HEK293 (cell line): ENCODE measurements around the gene PDIA5.

Source experiments
- CTCF ChIA-PET: fragments of 350-600 bp; formaldehyde crosslinking; extraction: SDS; loops from one replicate; lab custom pipeline; 2021; ENCODE audit warnings: antibody characterized with exemption; lab: Yijun Ruan, JAX
- POLR2A ChIA-PET: fragments of 300-600 bp; formaldehyde crosslinking; extraction: SDS; loops from one replicate; lab custom pipeline; 2020; ENCODE audit warnings: antibody characterized with exemption, inconsistent platforms; lab: Yijun Ruan, JAX
- H3K27ac ChIP-seq: fragments of 200-500 bp; sonication (Bioruptor generic); 2 replicates; pipeline ENCODE4 v1.5.1; 2014; ENCODE audit warnings: low read depth, low read length, control low read depth, inconsistent platforms; ENCODE audit errors: extremely low read depth
- H3K36me3 ChIP-seq, 2 experiments: fragments of 200-500 bp in 1 of 2; sonication (Bioruptor generic) in 1 of 2; 1 replicate in 1 of 2; 2 replicates in 1 of 2; pipeline ENCODE4 v1.5.1; 2014 to 2017; ENCODE audit warnings: inconsistent platforms in 2 of 2, low read length in 2 of 2; ENCODE audit not compliant: control insufficient read depth in 2 of 2, insufficient read depth in 1 of 2
- H3K4me1 ChIP-seq: fragments of 200-500 bp; sonication (Bioruptor generic); 2 replicates; pipeline ENCODE4 v1.5.1; 2014; ENCODE audit warnings: mild to moderate bottlenecking, low read length, inconsistent platforms; ENCODE audit not compliant: control insufficient read depth, insufficient read depth
- H3K4me3 ChIP-seq: 2 replicates; pipeline ENCODE4 v1.5.1; 2011; ENCODE audit warnings: low read depth, mild to moderate bottlenecking, control low read depth, low read length, moderate library complexity
- H3K9me3 ChIP-seq: fragments of 200-500 bp; sonication (Bioruptor generic); 2 replicates; pipeline ENCODE4 v1.5.1; 2014; ENCODE audit warnings: low read depth, low read length, inconsistent platforms; ENCODE audit not compliant: control insufficient read depth, insufficient read depth
- EGR2 ChIP-seq: fragments of 450-650 bp; formaldehyde crosslinking; IDR thresholded peaks from 2 replicates; pipeline ENCODE4 v1.5.1; 2016; ENCODE audit warnings: low read depth, missing biosample characterization, missing genetic modification characterization
- ELK4 ChIP-seq: IDR thresholded peaks from 2 replicates; pipeline ENCODE4 v1.6.1; 2011; ENCODE audit warnings: mild to moderate bottlenecking, low read depth, low read length, borderline replicate concordance
- GLIS2 ChIP-seq: fragments of 450-650 bp; formaldehyde crosslinking; IDR thresholded peaks from 2 replicates; pipeline ENCODE4 v1.5.1; 2016; ENCODE audit warnings: missing biosample characterization, missing genetic modification characterization
- IKZF3 ChIP-seq: fragments of 450-650 bp; IDR thresholded peaks from 2 replicates; pipeline ENCODE4 v1.5.0; 2018; ENCODE audit warnings: missing biosample characterization, mild to moderate bottlenecking, missing genetic modification characterization, moderate library complexity
- KLF10 ChIP-seq: fragments of 450-650 bp; IDR thresholded peaks from 2 replicates; pipeline ENCODE4 v1.5.1; 2018; ENCODE audit warnings: missing biosample characterization, mild to moderate bottlenecking, missing genetic modification characterization
- KLF8 ChIP-seq: fragments of 450-650 bp; formaldehyde crosslinking; IDR thresholded peaks from 2 replicates; pipeline ENCODE4 v1.5.1; 2016; ENCODE audit warnings: missing biosample characterization, missing genetic modification characterization
- SCRT2 ChIP-seq: fragments of 450-650 bp; formaldehyde crosslinking; IDR thresholded peaks from 2 replicates; pipeline ENCODE4 v1.5.1; 2016; ENCODE audit warnings: missing biosample characterization, missing genetic modification characterization
- SETDB1 ChIP-seq: IDR thresholded peaks from one replicate; pipeline ENCODE4 v1.6.1; 2017; ENCODE audit warnings: mild to moderate bottlenecking, low read length, moderate library complexity, mixed read lengths; ENCODE audit not compliant: insufficient read length
- SP2 ChIP-seq: fragments of 450-650 bp; formaldehyde crosslinking; IDR thresholded peaks from 2 replicates; pipeline ENCODE4 v1.5.1; 2016; ENCODE audit warnings: missing biosample characterization, missing genetic modification characterization
- ZBTB20 ChIP-seq: fragments of 450-650 bp; formaldehyde crosslinking; IDR thresholded peaks from 2 replicates; pipeline ENCODE4 v1.5.1; 2016; ENCODE audit warnings: missing biosample characterization, missing genetic modification characterization
- ZBTB21 ChIP-seq: fragments of 450-650 bp; formaldehyde crosslinking; IDR thresholded peaks from 2 replicates; pipeline ENCODE4 v1.5.1; 2017; ENCODE audit warnings: missing biosample characterization, missing genetic modification characterization
- ZBTB26 ChIP-seq: fragments of 450-650 bp; formaldehyde crosslinking; optimal IDR thresholded peaks from 2 replicates; pipeline ENCODE3; 2016; ENCODE audit warnings: missing biosample characterization, mild to moderate bottlenecking, missing genetic modification characterization
- ZFP41 ChIP-seq: fragments of 450-650 bp; formaldehyde crosslinking; IDR thresholded peaks from 2 replicates; pipeline ENCODE4 v1.5.1; 2016; ENCODE audit warnings: missing biosample characterization, missing genetic modification characterization, borderline replicate concordance
- ZIC2 ChIP-seq: fragments of 450-650 bp; formaldehyde crosslinking; IDR thresholded peaks from 2 replicates; pipeline ENCODE4 v1.5.1; 2016; ENCODE audit warnings: missing biosample characterization, missing genetic modification characterization
- ZNF169 ChIP-seq: fragments of 450-650 bp; formaldehyde crosslinking; IDR thresholded peaks from 2 replicates; pipeline ENCODE4 v1.5.1; 2016; ENCODE audit warnings: missing biosample characterization, missing genetic modification characterization
- ZNF202 ChIP-seq: fragments of 450-650 bp; formaldehyde crosslinking; IDR thresholded peaks from 2 replicates; pipeline ENCODE4 v1.5.1; 2016; ENCODE audit warnings: missing biosample characterization, missing genetic modification characterization, borderline replicate concordance
- ZNF324 ChIP-seq: fragments of 450-650 bp; formaldehyde crosslinking; IDR thresholded peaks from 2 replicates; pipeline ENCODE4 v1.5.1; 2016; ENCODE audit warnings: missing biosample characterization, missing genetic modification characterization
- ZNF366 ChIP-seq: fragments of 450-650 bp; formaldehyde crosslinking; conservative IDR thresholded peaks from 2 replicates; pipeline ENCODE4 v1.5.1; 2016; ENCODE audit warnings: missing biosample characterization, missing genetic modification characterization
- ZNF514 ChIP-seq: fragments of 450-650 bp; formaldehyde crosslinking; IDR thresholded peaks from 2 replicates; pipeline ENCODE4 v1.5.1; 2016; ENCODE audit warnings: missing biosample characterization, missing genetic modification characterization
- ZNF600 ChIP-seq: fragments of 450-650 bp; formaldehyde crosslinking; IDR thresholded peaks from 2 replicates; pipeline ENCODE4 v1.5.1; 2016; ENCODE audit warnings: missing biosample characterization, missing genetic modification characterization
- ZNF610 ChIP-seq: fragments of 450-650 bp; formaldehyde crosslinking; IDR thresholded peaks from 2 replicates; pipeline ENCODE4 v1.5.1; 2016; ENCODE audit warnings: missing biosample characterization, missing genetic modification characterization, borderline replicate concordance
- ZNF639 ChIP-seq: fragments of 450-650 bp; formaldehyde crosslinking; IDR thresholded peaks from 2 replicates; pipeline ENCODE4 v1.5.1; 2016; ENCODE audit warnings: missing biosample characterization, missing genetic modification characterization
- ZNF701 ChIP-seq: fragments of 450-650 bp; formaldehyde crosslinking; IDR thresholded peaks from 2 replicates; pipeline ENCODE4 v1.5.1; 2016; ENCODE audit warnings: missing biosample characterization, missing genetic modification characterization
- ZNF768 ChIP-seq: fragments of 450-650 bp; formaldehyde crosslinking; IDR thresholded peaks from 2 replicates; pipeline ENCODE4 v1.5.1; 2018; ENCODE audit warnings: missing biosample characterization, mild to moderate bottlenecking, missing genetic modification characterization
- ZSCAN4 ChIP-seq: fragments of 450-650 bp; formaldehyde crosslinking; IDR thresholded peaks from 2 replicates; pipeline ENCODE4 v1.5.1; 2017; ENCODE audit warnings: missing biosample characterization, missing genetic modification characterization
- ZXDB ChIP-seq: fragments of 450-650 bp; formaldehyde crosslinking; IDR thresholded peaks from 2 replicates; pipeline ENCODE4 v1.5.1; 2016; ENCODE audit warnings: missing biosample characterization, missing genetic modification characterization
- TF ChIP-seq, protein P1 (sequence below): fragments of 450-650 bp; formaldehyde crosslinking; conservative IDR thresholded peaks from 2 replicates; pipeline ENCODE4 v1.5.1; 2016; ENCODE audit warnings: low read depth, missing biosample characterization, missing genetic modification characterization
- TF ChIP-seq, protein P2 (sequence below): fragments of 450-650 bp; formaldehyde crosslinking; IDR thresholded peaks from 2 replicates; pipeline ENCODE4 v1.5.1; 2016; ENCODE audit warnings: missing biosample characterization, missing genetic modification characterization

PDIA5 gene

DNA sequence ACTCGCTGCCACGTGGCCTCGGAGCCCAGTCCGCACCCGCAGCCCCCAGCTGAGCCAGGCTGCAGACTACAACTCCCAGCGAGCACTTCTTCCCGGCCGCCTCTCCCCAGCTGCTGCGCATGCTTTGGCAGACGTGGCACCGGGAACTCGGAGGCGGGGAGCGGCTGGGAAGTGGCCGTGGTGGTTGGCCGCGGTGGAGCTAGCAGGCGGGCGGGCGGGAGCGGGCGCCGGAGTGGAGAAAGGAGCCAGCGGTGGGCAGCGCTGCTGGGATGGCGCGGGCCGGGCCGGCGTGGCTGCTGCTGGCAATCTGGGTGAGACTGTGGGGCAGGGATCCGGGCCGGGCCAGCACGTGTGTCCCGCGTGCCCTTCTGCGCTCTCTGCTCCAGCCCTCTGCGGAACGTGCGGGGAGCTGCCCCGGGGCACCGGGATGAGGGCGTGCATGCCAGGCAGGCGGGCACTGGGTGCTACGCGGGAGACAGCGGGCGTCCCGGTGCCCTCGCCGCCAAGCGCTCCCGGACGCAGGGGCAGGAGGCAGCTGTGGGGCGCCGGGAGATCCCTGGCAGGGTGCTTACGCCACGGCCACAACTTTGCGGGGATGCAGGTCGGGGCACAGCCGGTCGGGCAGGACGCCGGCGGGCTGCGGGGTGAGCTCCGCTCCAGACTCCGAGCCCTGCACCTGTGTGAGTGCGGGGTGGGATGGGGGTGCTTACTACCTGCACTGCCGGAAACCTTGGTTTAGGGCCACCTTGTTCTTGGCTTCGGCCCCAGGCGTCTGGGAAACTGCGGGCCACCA is at the start of gene PDIA5:
Gene PDIA5, plus strand, starts transcription at position 130 of the 793 bp plus-strand sequence. Its CDS starts 140 bp downstream, at position 270.
- ChIA-PET CTCF (interaction anchor here (0.6 to 1.5 kb wide), 2 partner anchors 9 to 85 kb away, joined by 3 to 4 read pairs; no protein-coding TSS in a partner anchor), POLR2A (interaction anchor here (0.6 to 1.7 kb wide), 6 partner anchors 9 to 813 kb away, joined by 3 to 17 read pairs (median 4); partner anchors contain the start of gene SEC22A)
- H3K9me3 ChIP-seq: no peaks in the 10 kb centered on the region
- H3K36me3 ChIP-seq: no peaks in the 10 kb centered on the region
- H3K27ac ChIP-seq: peak within 1 kb of the TSS; percentile 72; the same call in 1 of the 2 replicates
- peak within 1 kb of the TSS; percentile 86 for H3K4me3 ChIP-seq
- peaks cover 11% of the 10 kb centered on the region for H3K4me1 ChIP-seq
- TF ChIP-seq ZNF701 (tag by site-specific recombination) (no peak), KLF8 (peak; percentile 30), GLIS2 (peak; percentile 55), ZIC2 (tag by site-specific recombination) (peak; percentile 77; the same call in 1 of the 2 replicates), EGR2 (tag by site-specific recombination) (peak; percentile 29; the same call in 1 of the 2 replicates), ZXDB (tag by site-specific recombination) (peak; percentile 65), ELK4 (no peak), SCRT2 (peak; percentile 76), ZNF768 (tag by site-specific recombination) (no peak), IKZF3 (tag by site-specific recombination) (peak; percentile 68), ZNF169 (tag by site-specific recombination) (no peak), KLF10 (tag by site-specific recombination) (no peak; the same call in 1 of the 2 replicates), ZSCAN4 (tag by site-specific recombination) (no peak), SETDB1 (no peak), ZNF202 (tag by site-specific recombination) (no peak), ZNF324 (no peak), ZBTB21 (no peak), ZNF600 (tag by site-specific recombination) (peak; percentile 80; the same call in 1 of the 2 replicates), ZBTB20 (tag by site-specific recombination) (peak; percentile 86; the same call in 1 of the 2 replicates), ZNF639 (no peak), ZBTB26 (tag by site-specific recombination) (peak; percentile 91), ZNF514 (tag by site-specific recombination) (no peak), ZFP41 (tag by site-specific recombination) (no peak), ZNF610 (peak; percentile 57; the same call in 1 of the 2 replicates), SP2 (tag by site-specific recombination) (peak; percentile 83), ZNF366 (tag by site-specific recombination) (no peak)
- TF ChIP-seq, protein P1, sequence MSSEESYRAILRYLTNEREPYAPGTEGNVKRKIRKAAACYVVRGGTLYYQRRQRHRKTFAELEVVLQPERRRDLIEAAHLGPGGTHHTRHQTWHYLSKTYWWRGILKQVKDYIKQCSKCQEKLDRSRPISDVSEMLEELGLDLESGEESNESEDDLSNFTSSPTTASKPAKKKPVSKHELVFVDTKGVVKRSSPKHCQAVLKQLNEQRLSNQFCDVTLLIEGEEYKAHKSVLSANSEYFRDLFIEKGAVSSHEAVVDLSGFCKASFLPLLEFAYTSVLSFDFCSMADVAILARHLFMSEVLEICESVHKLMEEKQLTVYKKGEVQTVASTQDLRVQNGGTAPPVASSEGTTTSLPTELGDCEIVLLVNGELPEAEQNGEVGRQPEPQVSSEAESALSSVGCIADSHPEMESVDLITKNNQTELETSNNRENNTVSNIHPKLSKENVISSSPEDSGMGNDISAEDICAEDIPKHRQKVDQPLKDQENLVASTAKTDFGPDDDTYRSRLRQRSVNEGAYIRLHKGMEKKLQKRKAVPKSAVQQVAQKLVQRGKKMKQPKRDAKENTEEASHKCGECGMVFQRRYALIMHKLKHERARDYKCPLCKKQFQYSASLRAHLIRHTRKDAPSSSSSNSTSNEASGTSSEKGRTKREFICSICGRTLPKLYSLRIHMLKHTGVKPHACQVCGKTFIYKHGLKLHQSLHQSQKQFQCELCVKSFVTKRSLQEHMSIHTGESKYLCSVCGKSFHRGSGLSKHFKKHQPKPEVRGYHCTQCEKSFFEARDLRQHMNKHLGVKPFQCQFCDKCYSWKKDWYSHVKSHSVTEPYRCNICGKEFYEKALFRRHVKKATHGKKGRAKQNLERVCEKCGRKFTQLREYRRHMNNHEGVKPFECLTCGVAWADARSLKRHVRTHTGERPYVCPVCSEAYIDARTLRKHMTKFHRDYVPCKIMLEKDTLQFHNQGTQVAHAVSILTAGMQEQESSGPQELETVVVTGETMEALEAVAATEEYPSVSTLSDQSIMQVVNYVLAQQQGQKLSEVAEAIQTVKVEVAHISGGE: 0 out of 2 replicates have a peak, but pooled peaks have one; percentile 7
- TF ChIP-seq, protein P2, sequence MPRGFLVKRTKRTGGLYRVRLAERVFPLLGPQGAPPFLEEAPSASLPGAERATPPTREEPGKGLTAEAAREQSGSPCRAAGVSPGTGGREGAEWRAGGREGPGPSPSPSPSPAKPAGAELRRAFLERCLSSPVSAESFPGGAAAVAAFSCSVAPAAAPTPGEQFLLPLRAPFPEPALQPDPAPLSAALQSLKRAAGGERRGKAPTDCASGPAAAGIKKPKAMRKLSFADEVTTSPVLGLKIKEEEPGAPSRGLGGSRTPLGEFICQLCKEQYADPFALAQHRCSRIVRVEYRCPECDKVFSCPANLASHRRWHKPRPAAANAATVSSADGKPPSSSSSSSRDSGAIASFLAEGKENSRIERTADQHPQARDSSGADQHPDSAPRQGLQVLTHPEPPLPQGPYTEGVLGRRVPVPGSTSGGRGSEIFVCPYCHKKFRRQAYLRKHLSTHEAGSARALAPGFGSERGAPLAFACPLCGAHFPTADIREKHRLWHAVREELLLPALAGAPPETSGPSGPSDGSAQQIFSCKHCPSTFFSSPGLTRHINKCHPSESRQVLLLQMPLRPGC (tag by site-specific recombination): no peak
